Breast epithelium (tissue), 3 donors: ENCODE measurements around the gene HIVEP3.
A peak's percentile ranks its signal among the peaks of the same experiment; 100 is the strongest.

Source experiments
- CTCF ChIP-seq, 3 donors: fragments of 450-650 bp; IDR thresholded peaks; one replicate each; pipeline ENCODE4 v1.5.1; 2016 to 2017; ENCODE audit warnings: antibody characterized with exemption in 3 of 3, mild to moderate bottlenecking in 3 of 3, moderate library complexity in 3 of 3
- POLR2AphosphoS5 ChIP-seq, 3 donors: sonication (generic); formaldehyde crosslinking; IDR thresholded peaks; one replicate each; pipeline ENCODE4 v1.6.1; 2017; ENCODE audit warnings: antibody characterized with exemption in 3 of 3

- TF ChIP-seq POLR2AphosphoS5 (IDR thresholded peaks at IDR 0.05) = no peak
- TF ChIP-seq CTCF (IDR thresholded peaks at IDR 0.05) = peak in 2 of 3 donors; percentile 57 to 69
Measured at GRCh38 chr1:41812051-41812450, 106.7 kb downstream of the HIVEP3 start.
